Smooth muscle cell (in vitro differentiated cells): Measurements from ENCODE around the gene TESK2. TPM values are rescaled to one million over a fixed set of nuclear protein-coding genes. Genes with fewer than 3 reads are reported as not detected.
A peak's percentile ranks its signal among the peaks of the same experiment; 100 is the strongest.

Experiments used
- DNase-seq: peaks from one replicate; lab custom pipeline; 2025; ENCODE audit not compliant: unreplicated experiment; lab: John Stamatoyannopoulos, UW
- H2AFZ ChIP-seq: fragments of 200-600 bp; sonication (generic); 2 replicates; pipeline ENCODE4 v1.6.0; 2016; ENCODE audit warnings: antibody characterized with exemption, low read depth, mild to moderate bottlenecking
- H3F3A ChIP-seq: fragments of 200-600 bp; sonication (generic); 2 replicates; pipeline ENCODE4 v1.6.0; 2017; ENCODE audit warnings: antibody characterized with exemption, low read depth
- H3K27ac ChIP-seq: fragments of 200-600 bp; sonication (generic); 2 replicates; pipeline ENCODE4 v1.5.1; 2016; ENCODE audit warnings: low read depth, mild to moderate bottlenecking
- H3K27me3 ChIP-seq: fragments of 200-600 bp; sonication (generic); 2 replicates; pipeline ENCODE4 v1.6.1; 2016; ENCODE audit warnings: low read depth, mild to moderate bottlenecking
- H3K36me3 ChIP-seq: fragments of 200-600 bp; sonication (generic); 2 replicates; pipeline ENCODE4 v1.5.1; 2016; ENCODE audit warnings: low read depth
- H3K4me1 ChIP-seq: fragments of 200-600 bp; sonication (generic); 2 replicates; pipeline ENCODE4 v1.5.1; 2016; ENCODE audit warnings: low read depth
- H3K4me2 ChIP-seq: fragments of 200-600 bp; sonication (generic); 2 replicates; pipeline ENCODE4 v1.6.0; 2016; ENCODE audit warnings: mild to moderate bottlenecking
- H3K4me3 ChIP-seq: fragments of 200-600 bp; sonication (generic); 2 replicates; pipeline ENCODE4 v1.5.1; 2016; ENCODE audit warnings: mild to moderate bottlenecking
- H3K79me2 ChIP-seq: fragments of 200-600 bp; sonication (generic); 2 replicates; pipeline ENCODE4 v1.6.0; 2016; ENCODE audit warnings: low read depth, mild to moderate bottlenecking
- H3K9ac ChIP-seq: fragments of 200-600 bp; sonication (generic); 2 replicates; pipeline ENCODE4 v1.6.0; 2016; ENCODE audit warnings: low read depth
- H3K9me3 ChIP-seq: fragments of 200-600 bp; sonication (generic); replicated peaks from 2 replicates; pipeline ENCODE4 v1.5.1; 2016; ENCODE audit warnings: low read depth
- H4K20me1 ChIP-seq: fragments of 200-600 bp; sonication (generic); 2 replicates; pipeline ENCODE4 v1.6.0; 2016; ENCODE audit warnings: low read depth
- WGBS: methylation state at CpG from one replicate; pipeline ENCODE4 v1.1.7; 2016; ENCODE audit warnings: low lambda C conversion rate; 5-methylcytosine and 5-hydroxymethylcytosine counted together
- polyA plus RNA-seq: library from polyadenylated mRNA; unstranded; fragments of >200 nt; fragmentation: Nextera tagmentation; extraction: Ambion mirVana; gene quantifications from 2 replicates; pipeline ENCODE4 v1.2.1, GENCODE V29; 2016
- total RNA-seq: library from RNA; depleted of rRNA; stranded (reverse); fragments of >200 nt; gene quantifications from 2 replicates; pipeline ENCODE4 v1.2.3, GENCODE V29; 2014
- TF ChIP-seq, protein P1 (sequence below): fragments of 200-600 bp; sonication (generic); IDR thresholded peaks from 2 replicates; pipeline ENCODE4 v1.5.1; 2017; ENCODE audit warnings: borderline replicate concordance, mild to moderate bottlenecking, antibody characterized with exemption; ENCODE audit not compliant: insufficient read depth, poor library complexity, severe bottlenecking

The TESK2 gene
- total and polyA plus RNA-seq, 2 experiments from 2014 or later, result 1.3 to 4.3 TPM

DNA sequence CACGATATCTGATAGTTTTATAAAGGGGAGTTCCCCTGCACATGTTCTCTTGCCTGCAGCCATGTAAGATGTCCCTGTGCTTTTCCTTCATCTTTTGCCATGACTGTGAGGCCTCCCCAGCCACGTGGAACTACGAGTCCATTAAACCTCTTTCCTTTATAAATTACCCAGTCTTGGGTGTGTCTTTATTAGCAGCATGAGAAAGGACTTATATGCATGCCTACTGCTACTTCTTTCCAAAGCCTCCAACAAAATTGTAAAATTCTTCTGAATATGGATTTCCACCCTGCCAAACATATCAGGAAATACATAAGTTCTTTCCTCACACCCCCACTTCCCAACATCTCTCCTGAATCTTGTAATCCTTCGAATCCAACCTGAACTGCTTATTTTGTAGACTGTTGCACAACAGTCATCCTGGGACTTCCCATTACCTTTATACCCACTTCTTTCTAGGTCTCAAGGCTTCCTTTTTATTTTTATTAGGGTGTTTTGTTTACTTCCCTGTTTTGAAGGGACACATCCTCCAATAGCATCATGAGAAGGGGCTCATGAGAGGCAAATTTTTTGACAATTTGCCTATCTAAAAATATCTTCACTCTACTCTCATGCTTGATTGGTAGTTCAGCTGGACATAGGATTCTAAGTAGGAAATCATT lies 83.2 kb downstream of the TESK2 start:
- Histone ChIP-seq H3K79me2 (no peaks in the 10 kb centered on the region), H3K27ac (no peak overlapping the region), H3K4me1 (no peaks in the 10 kb centered on the region), H3K4me3 (no peak overlapping the region), H3K27me3 (no peaks in the 10 kb centered on the region), H3K9me3 (no peaks in the 10 kb centered on the region), H3K4me2 (no peak overlapping the region), H3F3A (no peaks in the 10 kb centered on the region), H2AFZ (no peak overlapping the region), H3K9ac (no peak overlapping the region), H4K20me1 (no peaks in the 10 kb centered on the region), H3K36me3 (no peaks in the 10 kb centered on the region)
- 80% methylated on average over 4 of the region's 4 CpGs for WGBS
- TF ChIP-seq, protein P1, sequence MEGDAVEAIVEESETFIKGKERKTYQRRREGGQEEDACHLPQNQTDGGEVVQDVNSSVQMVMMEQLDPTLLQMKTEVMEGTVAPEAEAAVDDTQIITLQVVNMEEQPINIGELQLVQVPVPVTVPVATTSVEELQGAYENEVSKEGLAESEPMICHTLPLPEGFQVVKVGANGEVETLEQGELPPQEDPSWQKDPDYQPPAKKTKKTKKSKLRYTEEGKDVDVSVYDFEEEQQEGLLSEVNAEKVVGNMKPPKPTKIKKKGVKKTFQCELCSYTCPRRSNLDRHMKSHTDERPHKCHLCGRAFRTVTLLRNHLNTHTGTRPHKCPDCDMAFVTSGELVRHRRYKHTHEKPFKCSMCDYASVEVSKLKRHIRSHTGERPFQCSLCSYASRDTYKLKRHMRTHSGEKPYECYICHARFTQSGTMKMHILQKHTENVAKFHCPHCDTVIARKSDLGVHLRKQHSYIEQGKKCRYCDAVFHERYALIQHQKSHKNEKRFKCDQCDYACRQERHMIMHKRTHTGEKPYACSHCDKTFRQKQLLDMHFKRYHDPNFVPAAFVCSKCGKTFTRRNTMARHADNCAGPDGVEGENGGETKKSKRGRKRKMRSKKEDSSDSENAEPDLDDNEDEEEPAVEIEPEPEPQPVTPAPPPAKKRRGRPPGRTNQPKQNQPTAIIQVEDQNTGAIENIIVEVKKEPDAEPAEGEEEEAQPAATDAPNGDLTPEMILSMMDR, result no peak
- no peak for DNase-seq

DNA sequence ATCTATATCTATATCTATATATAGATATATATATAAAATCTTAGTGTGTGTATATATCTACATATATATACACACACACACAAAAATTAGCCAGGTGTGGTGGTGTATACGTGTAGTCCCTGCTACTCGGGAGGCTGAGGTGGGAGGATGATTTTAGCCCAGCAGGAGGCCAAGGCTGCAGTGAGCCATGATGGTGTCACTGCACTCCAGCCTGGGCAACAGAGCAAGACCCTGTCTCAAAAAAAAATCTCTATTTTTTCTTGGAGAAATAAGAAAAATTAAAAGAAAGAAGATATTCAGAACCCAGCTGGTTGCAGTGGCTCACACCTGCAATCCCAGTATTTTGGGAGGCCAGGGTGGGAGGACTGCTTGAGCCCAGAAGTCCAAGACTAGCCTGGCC lies 85.3 kb downstream of the TESK2 start:
- H3K4me2 ChIP-seq, result no peak overlapping the region
- no peaks in the 10 kb centered on the region for H3F3A ChIP-seq
- no peaks in the 10 kb centered on the region for H3K4me1 ChIP-seq
- no peak overlapping the region for H3K27ac ChIP-seq
- H3K36me3 ChIP-seq, result no peaks in the 10 kb centered on the region
- no peaks in the 10 kb centered on the region for H4K20me1 ChIP-seq
- H3K4me3 ChIP-seq, result no peak overlapping the region
- no peak overlapping the region for H3K9ac ChIP-seq
- H2AFZ ChIP-seq, result no peak overlapping the region
- TF ChIP-seq, protein P1, result no peak
- no peaks in the 10 kb centered on the region for H3K27me3 ChIP-seq
- no peaks in the 10 kb centered on the region for H3K9me3 ChIP-seq
- WGBS, result 98% methylated on average over 2 of the region's 2 CpGs
- DNase-seq, result no peak
- no peaks in the 10 kb centered on the region for H3K79me2 ChIP-seq

DNA sequence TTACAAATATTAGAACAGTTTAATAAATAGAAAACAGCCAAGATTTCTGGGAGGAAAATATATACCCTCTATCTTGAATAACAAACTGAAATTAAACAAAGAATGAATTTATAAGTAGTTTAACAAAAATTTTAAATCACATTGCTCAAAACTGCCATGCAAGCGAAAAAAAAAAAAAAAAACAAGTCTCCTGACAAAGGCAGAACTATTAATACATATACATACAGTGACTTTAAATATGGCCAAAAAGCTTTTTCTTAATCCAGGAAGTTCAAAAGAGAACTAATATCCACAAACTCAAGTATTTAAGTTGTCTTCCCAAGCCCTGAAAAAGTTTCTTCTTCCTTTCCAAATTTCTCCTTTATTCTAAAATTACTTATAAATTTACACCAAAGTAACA lies 87.2 kb downstream of the TESK2 start:
- 89% methylated on average over 1 of the region's 1 CpG for WGBS
- no peak overlapping the region for H3K4me2 ChIP-seq

More for the DNA sequence above, 87.2 kb downstream of the TESK2 start:
- no peaks in the 10 kb centered on the region for H3K9me3 ChIP-seq
- H3K27me3 ChIP-seq, result no peaks in the 10 kb centered on the region
- H3K79me2 ChIP-seq, result no peaks in the 10 kb centered on the region
- no peaks in the 10 kb centered on the region for H4K20me1 ChIP-seq
- no peaks in the 10 kb centered on the region for H3K4me1 ChIP-seq
- H3K27ac ChIP-seq, result peak overlapping the region; percentile 72
- H2AFZ ChIP-seq, result no peak overlapping the region
- TF ChIP-seq, protein P1, result no peak
- H3K36me3 ChIP-seq, result no peaks in the 10 kb centered on the region
- DNase-seq, result no peak
- H3F3A ChIP-seq, result no peaks in the 10 kb centered on the region
- no peak overlapping the region for H3K4me3 ChIP-seq
- no peak overlapping the region for H3K9ac ChIP-seq
